Endometrial microvascular endothelial cells (primary cell): ENCODE data around the gene PDXP. TPM values are rescaled to one million over a fixed set of nuclear protein-coding genes. Genes with fewer than 3 reads are reported as not detected.
"Not testable (repeated sequence)": the region's sequence is repeated elsewhere in the genome, so short reads cannot be mapped to it uniquely, and the experiment has no call there.

Source experiments
- in situ Hi-C: cut with HindIII; loops from 2 replicates; pipeline ENCODE4 v1.10.0; 2017; ENCODE audit warnings: low sequenced_read_pairs, low pct_unique_long_range_greater_than_20kb; ENCODE audit errors: inconsistent ontology term
- total RNA-seq: library from RNA; depleted of rRNA; stranded (reverse); fragments of >200 nt; gene quantifications from one replicate; pipeline ENCODE4 v1.2.3, GENCODE V29; 2015; ENCODE audit errors: inconsistent ontology term

PDXP gene
- 16.4 TPM for total RNA-seq

- in situ Hi-C loops = no loop called here
Observed at GRCh38 chr22:37658133-37659065, at the start of gene PDXP. TSS of gene PDXP (plus strand) at chr22:37658723. CDS start at chr22:37658783, 60 bp downstream.

GRCh38 chr22:37609240-37610152, 49.0 kb upstream of the PDXP start:
- in situ Hi-C loops = no loop called here

- in situ Hi-C loops = not testable (repeated sequence)
Observed at GRCh38 chr22:37610153-37610475, 48.4 kb upstream of the PDXP start.

- in situ Hi-C loops = no loop called here
Observed at GRCh38 chr22:37610480-37611129, 47.9 kb upstream of the PDXP start.

DNA sequence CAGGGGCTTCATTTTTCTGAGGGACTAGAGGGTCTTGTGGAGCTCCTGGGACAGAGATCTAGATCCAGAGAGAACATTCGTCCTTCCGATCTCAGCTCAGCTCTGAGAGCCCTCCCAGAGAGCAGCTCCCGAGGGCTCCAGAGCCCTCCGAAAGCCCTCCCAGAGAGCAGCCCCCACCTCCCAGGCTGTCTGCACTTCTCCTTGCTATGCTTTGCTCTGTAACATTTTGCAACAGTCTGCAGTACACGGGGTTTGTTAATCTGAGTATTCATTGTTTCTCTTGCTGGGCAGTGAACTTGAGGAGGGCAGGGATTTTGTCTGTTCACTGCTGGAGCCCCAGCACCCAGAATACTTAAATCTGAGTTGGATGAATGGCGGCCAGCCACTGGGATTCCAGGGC, 47.3 kb upstream of the PDXP start:
- in situ Hi-C loops = no loop called here

- in situ Hi-C loops = no loop called here
Observed at GRCh38 chr22:37616201-37617083, 42.1 kb upstream of the PDXP start.

- in situ Hi-C loops = no loop called here
Observed at GRCh38 chr22:37617431-37617830, 41.1 kb upstream of the PDXP start.

- in situ Hi-C loops = no loop called here
Observed at GRCh38 chr22:37618072-37618656, 40.4 kb upstream of the PDXP start.

DNA sequence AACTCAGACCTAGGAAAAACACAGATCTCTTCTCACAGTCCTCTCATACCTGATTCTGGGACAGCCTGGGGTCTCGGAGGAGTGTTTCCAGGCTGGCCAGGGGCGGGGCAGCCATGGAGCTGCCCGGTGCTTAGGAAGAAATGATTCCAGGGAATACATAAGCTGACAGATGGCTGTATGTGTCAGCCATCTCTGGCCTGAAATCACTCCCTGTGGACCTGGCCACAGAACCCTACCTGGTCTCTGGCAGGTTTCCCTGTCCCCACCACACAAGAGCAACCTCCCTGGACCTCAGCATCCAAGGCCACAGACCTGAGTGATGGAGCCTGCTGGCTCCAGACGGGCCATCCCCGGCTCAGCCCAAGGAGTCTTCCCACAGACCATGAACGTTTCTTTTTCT, 39.8 kb upstream of the PDXP start:
- in situ Hi-C loops = no loop called here

GRCh38 chr22:37619991-37620390, 38.5 kb upstream of the PDXP start:
- in situ Hi-C loops = no loop called here

- in situ Hi-C loops = no loop called here
Observed at GRCh38 chr22:37621352-37621860, 37.1 kb upstream of the PDXP start.

GRCh38 chr22:37623075-37624016, 35.2 kb upstream of the PDXP start:
- in situ Hi-C loops = no loop called here

DNA sequence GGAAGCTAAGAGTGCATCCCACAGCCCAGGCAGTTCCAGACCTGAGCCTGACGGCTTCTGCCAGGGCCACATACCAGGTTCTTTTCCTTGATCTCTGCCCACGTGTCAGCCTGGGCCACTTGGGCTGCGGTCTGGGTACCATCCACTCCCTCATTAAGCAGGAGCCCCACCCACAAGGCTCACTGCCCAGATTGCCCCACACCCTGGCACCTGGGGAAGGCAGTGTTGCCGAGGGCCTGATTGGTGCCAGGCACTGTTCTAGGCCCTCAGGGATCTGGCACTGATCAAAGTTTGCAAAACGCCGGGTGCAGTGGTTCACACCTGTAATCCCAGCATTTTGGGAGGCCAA, 34.5 kb upstream of the PDXP start:
- in situ Hi-C loops = no loop called here

DNA sequence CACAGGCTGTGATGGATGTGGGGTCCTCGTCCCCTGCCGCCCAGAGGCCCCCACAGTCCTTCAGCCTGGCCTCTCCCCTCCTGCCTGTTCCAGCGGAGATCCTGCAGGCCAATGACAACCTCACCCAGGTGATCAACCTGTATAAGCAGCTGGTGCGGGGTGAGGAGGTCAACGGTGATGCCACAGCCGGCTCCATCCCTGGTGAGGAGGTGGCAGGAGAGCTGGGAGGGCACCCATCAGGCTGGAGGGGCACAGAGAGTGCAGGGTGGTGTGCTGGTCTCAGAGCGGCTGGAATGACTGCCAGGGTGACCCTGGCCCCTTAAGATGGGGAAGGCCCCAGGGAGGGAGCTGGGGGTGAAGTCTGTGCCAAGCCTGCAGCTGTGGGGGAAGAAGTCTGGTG, 33.6 kb upstream of the PDXP start:
- in situ Hi-C loops = no loop called here

DNA sequence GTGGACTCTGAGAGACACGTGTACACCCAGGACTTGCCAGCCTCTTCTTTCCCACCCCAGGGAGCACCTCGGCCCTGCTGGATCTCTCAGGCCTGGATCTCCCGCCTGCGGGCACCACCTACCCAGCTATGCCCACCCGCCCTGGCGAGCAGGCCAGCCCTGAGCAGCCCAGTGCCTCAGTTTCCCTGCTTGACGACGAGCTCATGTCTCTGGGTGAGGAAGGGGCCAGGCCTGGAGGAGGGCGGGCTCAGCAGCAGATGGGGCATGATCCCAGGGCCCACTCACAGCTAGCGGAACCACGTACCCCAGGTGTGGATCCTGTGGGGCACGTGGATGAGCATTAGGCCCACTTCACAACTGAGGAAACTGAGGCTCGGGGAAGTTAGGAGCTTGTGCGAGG, 32.8 kb upstream of the PDXP start:
- in situ Hi-C loops = no loop called here

DNA sequence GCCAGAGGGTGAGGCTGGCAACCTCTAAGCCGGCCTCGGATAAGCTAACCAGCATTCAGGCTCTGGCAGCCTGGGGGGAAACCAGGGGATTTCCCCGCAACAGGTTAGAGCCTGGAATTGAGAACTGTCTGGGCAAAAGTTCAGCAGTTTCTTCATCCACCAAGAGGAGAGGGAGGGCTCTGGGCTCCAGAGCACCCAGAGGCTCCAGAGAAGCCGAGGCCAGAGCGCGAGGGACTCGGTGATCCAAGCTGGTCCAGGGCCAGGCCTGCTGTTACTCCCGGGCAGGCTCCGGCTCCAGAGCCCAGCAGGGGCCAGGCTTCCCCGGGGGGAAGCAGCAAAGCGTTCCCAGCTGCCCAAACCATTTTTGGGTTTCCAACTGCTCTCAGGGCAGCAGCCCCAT, 32.4 kb upstream of the PDXP start:
- in situ Hi-C loops = no loop called here

DNA sequence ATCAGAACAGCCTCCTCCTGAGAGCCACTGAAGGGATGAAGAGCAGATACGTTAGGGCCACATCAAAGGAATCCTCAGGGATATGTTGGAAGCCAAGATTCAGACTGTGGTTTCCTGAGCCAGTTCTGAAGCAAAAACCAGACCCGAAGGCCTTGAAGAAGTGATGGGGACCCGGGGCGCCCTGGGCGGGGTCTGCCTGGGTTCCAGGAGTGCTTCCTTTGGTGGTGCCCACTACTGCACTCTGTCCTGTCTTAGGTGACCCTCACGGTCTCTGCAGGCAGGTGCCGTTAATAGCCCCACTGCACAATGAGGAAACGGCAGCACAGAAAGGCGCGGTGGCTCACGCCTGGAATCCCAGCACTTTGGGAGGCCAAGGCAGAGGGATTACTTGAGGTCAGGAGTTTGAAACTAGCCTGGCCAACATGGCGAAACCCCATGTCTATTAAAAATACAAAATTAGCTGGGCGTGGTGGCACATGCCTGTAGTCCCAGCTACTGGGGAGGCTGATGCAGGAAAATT, 31.9 kb upstream of the PDXP start:
- in situ Hi-C loops = no loop called here
